Transverse colon (tissue), 3 donors: ENCODE measurements around the gene STK32B.

Source experiments
- POLR2A ChIP-seq: fragments of 450-650 bp; IDR thresholded peaks from one replicate; pipeline ENCODE4 v1.6.1; 2016; ENCODE audit warnings: antibody characterized with exemption, mild to moderate bottlenecking, moderate library complexity
- TF ChIP-seq, protein P1 (sequence below), 5 experiments: fragments of 200-600 bp in 3 of 5; fragments of 450-650 bp in 2 of 5; sonication (generic) in 3 of 5; IDR thresholded peaks; 1 replicate in 2 of 5; 2 replicates in 3 of 5; pipeline ENCODE4 v1.5.1; 2016 to 2017; ENCODE audit warnings: antibody characterized with exemption in 5 of 5, inconsistent platforms in 3 of 5, mild to moderate bottlenecking in 2 of 5, moderate library complexity in 1 of 5

DNA sequence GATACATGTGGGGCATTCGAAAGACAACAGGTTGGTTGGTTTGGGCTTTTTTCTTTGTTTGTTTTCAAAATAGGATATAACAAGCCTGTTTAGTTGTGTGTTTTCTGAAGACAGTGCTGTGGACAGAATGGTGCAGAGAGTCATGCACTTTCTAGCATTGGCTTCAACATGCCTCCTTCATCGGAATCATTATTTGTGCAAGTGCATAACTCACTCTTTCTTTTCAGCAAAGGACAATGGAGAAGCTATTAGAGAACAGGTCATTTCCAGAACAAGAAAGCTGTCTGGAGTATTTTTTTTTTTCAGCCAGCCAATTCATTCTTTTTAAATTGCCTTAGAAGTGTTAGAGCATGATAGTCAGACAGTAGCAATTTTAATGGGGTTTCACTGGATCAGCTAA is 225.8 kb downstream of the STK32B start:
- TF ChIP-seq, protein P1, sequence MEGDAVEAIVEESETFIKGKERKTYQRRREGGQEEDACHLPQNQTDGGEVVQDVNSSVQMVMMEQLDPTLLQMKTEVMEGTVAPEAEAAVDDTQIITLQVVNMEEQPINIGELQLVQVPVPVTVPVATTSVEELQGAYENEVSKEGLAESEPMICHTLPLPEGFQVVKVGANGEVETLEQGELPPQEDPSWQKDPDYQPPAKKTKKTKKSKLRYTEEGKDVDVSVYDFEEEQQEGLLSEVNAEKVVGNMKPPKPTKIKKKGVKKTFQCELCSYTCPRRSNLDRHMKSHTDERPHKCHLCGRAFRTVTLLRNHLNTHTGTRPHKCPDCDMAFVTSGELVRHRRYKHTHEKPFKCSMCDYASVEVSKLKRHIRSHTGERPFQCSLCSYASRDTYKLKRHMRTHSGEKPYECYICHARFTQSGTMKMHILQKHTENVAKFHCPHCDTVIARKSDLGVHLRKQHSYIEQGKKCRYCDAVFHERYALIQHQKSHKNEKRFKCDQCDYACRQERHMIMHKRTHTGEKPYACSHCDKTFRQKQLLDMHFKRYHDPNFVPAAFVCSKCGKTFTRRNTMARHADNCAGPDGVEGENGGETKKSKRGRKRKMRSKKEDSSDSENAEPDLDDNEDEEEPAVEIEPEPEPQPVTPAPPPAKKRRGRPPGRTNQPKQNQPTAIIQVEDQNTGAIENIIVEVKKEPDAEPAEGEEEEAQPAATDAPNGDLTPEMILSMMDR (IDR thresholded peaks at IDR 0.05), result no peak
- TF ChIP-seq POLR2A, result no peak
